ENCODE measurements around the gene DENND11.

DNA sequence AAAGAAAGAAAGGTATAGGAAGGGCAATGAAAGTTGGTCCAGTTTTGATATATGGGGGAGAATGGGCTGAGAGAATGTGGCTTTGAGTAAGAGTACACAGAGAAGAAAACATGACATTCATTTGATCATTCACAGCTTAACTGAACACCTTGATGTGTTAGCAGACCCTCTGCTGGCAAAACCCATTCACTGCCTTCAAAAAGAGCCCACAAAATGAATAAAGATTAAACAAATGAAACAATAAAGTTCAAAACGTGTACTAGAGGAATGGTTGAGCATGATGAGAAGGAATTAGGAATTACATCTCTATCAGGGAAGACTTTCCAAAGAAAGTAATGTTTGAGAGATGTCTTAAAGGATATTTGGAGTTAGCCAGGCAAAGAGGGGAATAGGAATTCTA lies 8.3 kb upstream of the DENND11 start:
- TF ChIP-seq YY1 (IDR thresholded peaks at IDR 0.05; ENCODE audit: insufficient read depth, insufficient read length) (no peak), SUZ12 (IDR thresholded peaks at IDR 0.05; ENCODE audit: extremely low read depth, insufficient read depth, insufficient read length) (no peak)
